Cardiac muscle cell (in vitro differentiated cells and primary cell): ENCODE results near the gene PIK3R5. TPM values are rescaled to one million over a fixed set of nuclear protein-coding genes. Genes with fewer than 3 reads are reported as not detected.

Experiments used
- DNase-seq, 2 donors: peaks; one replicate each; pipeline versions ENCODE4 v3.0.0 to v3.0.0-alpha.2; 2010 to 2017; ENCODE audit warnings: low read depth in 1 of 2, low spot score in 1 of 2
- H3K27ac ChIP-seq: fragments of 200-600 bp; sonication (generic); 2 replicates; pipeline ENCODE4 v1.5.1; 2016
- H3K27me3 ChIP-seq: fragments of 200-600 bp; sonication (generic); 2 replicates; pipeline ENCODE4 v1.6.0; 2016; ENCODE audit warnings: control low read depth
- H3K36me3 ChIP-seq: fragments of 200-600 bp; sonication (generic); 2 replicates; pipeline ENCODE4 v1.5.1; 2016; ENCODE audit warnings: control low read depth
- H3K4me1 ChIP-seq: fragments of 200-600 bp; sonication (generic); 2 replicates; pipeline ENCODE4 v1.8.1; 2017; ENCODE audit warnings: low read depth, mild to moderate bottlenecking, mixed run types
- H3K4me3 ChIP-seq: fragments of 200-600 bp; sonication (generic); 2 replicates; pipeline ENCODE4 v1.5.1; 2016; ENCODE audit warnings: mild to moderate bottlenecking
- H3K9me3 ChIP-seq: fragments of 200-600 bp; sonication (generic); 2 replicates; pipeline ENCODE4 v1.5.1; 2017; ENCODE audit warnings: low read depth, mild to moderate bottlenecking, control low read depth
- polyA plus RNA-seq: library from polyadenylated mRNA; unstranded; fragments of >200 nt; fragmentation: Nextera tagmentation; extraction: Ambion mirVana; gene quantifications from 2 replicates; pipeline ENCODE4 v1.2.1, GENCODE V29; 2016
- total RNA-seq: library from RNA; depleted of rRNA; stranded (reverse); fragments of >200 nt; gene quantifications from 2 replicates; pipeline ENCODE4 v1.2.3, GENCODE V29; 2016
- TF ChIP-seq, protein P1 (sequence below): IDR thresholded peaks from 2 replicates; pipeline ENCODE4 v1.5.1; 2012; ENCODE audit warnings: low read depth, mild to moderate bottlenecking, low read length

PIK3R5 gene
- total and polyA plus RNA-seq, 2 experiments from 2014 or later: 0.09 to 0.38 TPM

DNA sequence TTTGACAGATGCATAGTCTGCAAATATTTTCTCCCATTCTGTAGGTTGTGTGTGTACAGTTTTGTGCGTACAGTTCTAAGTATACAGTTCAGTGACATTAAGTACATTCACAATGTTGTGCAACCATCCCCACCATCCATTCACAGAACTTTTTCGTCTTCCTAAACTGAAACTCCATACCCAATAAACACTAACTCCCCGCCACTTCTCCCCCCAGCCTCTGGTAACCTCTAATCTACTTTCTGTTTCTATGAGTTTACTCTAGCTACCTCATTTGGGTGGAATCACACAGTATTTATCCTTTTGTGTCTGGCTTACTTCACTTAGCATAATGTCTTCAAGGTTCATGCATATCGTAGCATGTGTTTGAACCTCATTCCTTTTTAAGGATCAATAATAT, 14.3 kb downstream of the PIK3R5 start:
- no peak for DNase-seq
- H3K4me1 ChIP-seq: no peaks in the 10 kb centered on the region
- no peaks in the 10 kb centered on the region for H3K9me3 ChIP-seq
- H3K4me3 ChIP-seq: no peak overlapping the region
- H3K27ac ChIP-seq: no peak overlapping the region
- TF ChIP-seq, protein P1, sequence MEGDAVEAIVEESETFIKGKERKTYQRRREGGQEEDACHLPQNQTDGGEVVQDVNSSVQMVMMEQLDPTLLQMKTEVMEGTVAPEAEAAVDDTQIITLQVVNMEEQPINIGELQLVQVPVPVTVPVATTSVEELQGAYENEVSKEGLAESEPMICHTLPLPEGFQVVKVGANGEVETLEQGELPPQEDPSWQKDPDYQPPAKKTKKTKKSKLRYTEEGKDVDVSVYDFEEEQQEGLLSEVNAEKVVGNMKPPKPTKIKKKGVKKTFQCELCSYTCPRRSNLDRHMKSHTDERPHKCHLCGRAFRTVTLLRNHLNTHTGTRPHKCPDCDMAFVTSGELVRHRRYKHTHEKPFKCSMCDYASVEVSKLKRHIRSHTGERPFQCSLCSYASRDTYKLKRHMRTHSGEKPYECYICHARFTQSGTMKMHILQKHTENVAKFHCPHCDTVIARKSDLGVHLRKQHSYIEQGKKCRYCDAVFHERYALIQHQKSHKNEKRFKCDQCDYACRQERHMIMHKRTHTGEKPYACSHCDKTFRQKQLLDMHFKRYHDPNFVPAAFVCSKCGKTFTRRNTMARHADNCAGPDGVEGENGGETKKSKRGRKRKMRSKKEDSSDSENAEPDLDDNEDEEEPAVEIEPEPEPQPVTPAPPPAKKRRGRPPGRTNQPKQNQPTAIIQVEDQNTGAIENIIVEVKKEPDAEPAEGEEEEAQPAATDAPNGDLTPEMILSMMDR: no peak
- H3K27me3 ChIP-seq: no peaks in the 10 kb centered on the region
- no peaks in the 10 kb centered on the region for H3K36me3 ChIP-seq

- H3K27ac ChIP-seq: no peak overlapping the region
- H3K27me3 ChIP-seq: no peaks in the 10 kb centered on the region
- DNase-seq: no peak
- no peak overlapping the region for H3K4me3 ChIP-seq
- no peaks in the 10 kb centered on the region for H3K9me3 ChIP-seq
- H3K4me1 ChIP-seq: no peaks in the 10 kb centered on the region
- TF ChIP-seq, protein P1: no peak
- H3K36me3 ChIP-seq: no peaks in the 10 kb centered on the region
Measured at GRCh38 chr17:8949061-8949661, 16.3 kb downstream of the PIK3R5 start.

DNA sequence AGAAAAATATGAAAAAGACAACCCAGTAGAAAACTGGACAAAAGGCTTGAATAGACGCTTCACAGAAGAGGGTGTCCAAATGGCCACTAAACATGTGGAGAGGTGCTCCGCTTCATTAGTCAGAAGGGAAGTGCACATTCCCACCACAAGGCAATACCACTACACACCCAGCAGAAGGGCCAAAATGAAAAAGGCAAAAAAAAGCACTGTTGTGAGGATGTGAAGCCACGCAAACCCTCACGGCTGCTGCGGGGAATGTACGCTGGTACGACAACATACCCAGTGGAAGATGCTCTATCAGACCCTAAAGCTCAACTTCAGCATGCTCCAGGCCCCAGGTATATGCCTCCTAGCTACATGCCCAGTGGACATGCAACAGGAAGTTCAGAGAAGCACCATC, 17.0 kb downstream of the PIK3R5 start:
- Histone ChIP-seq H3K4me1 (no peaks in the 10 kb centered on the region), H3K4me3 (no peak overlapping the region), H3K36me3 (no peaks in the 10 kb centered on the region), H3K9me3 (no peaks in the 10 kb centered on the region), H3K27me3 (no peaks in the 10 kb centered on the region), H3K27ac (no peak overlapping the region)
- TF ChIP-seq, protein P1: no peak
- DNase-seq: no peak

DNA sequence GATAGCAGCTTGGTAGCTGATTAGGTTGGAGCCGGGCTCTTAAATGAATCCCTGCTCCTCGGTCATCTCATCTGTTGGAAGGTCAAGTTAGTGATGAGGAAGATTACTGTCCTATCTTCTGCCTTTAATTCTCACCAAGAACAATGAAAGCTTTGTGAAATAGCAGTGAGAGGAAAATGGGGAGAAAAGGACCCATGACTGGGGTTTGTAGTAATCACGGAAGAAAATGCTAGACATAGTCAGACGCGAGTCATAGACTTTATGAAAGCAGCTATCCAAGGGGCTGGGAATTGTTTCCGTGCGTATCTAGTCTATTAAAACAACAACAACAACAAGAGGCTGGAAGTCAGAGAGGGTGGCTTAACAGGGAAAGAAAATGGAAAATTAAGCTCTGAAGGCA, 18.3 kb downstream of the PIK3R5 start:
- Histone ChIP-seq H3K4me3 (no peak overlapping the region), H3K36me3 (no peaks in the 10 kb centered on the region), H3K9me3 (no peaks in the 10 kb centered on the region), H3K27ac (no peak overlapping the region), H3K4me1 (no peaks in the 10 kb centered on the region), H3K27me3 (no peaks in the 10 kb centered on the region)
- TF ChIP-seq, protein P1: no peak
- peak in 1 of 2 donors; percentile 9 for DNase-seq

GRCh38 chr17:8946476-8946875, 19.0 kb downstream of the PIK3R5 start:
- no peak overlapping the region for H3K4me3 ChIP-seq
- no peaks in the 10 kb centered on the region for H3K4me1 ChIP-seq
- no peaks in the 10 kb centered on the region for H3K36me3 ChIP-seq
- H3K27me3 ChIP-seq: no peaks in the 10 kb centered on the region
- H3K27ac ChIP-seq: no peak overlapping the region
- DNase-seq: peak in 1 of 2 donors; percentile 8
- TF ChIP-seq, protein P1: no peak
- no peaks in the 10 kb centered on the region for H3K9me3 ChIP-seq
